ENCODE measurements around the gene PSMC3IP. TPM values are rescaled to one million over a fixed set of nuclear protein-coding genes. Genes with fewer than 3 reads are reported as not detected.

Gene PSMC3IP
- polyA plus RNA-seq, 3 donors, result 1.2 TPM; not detected in 2

DNA sequence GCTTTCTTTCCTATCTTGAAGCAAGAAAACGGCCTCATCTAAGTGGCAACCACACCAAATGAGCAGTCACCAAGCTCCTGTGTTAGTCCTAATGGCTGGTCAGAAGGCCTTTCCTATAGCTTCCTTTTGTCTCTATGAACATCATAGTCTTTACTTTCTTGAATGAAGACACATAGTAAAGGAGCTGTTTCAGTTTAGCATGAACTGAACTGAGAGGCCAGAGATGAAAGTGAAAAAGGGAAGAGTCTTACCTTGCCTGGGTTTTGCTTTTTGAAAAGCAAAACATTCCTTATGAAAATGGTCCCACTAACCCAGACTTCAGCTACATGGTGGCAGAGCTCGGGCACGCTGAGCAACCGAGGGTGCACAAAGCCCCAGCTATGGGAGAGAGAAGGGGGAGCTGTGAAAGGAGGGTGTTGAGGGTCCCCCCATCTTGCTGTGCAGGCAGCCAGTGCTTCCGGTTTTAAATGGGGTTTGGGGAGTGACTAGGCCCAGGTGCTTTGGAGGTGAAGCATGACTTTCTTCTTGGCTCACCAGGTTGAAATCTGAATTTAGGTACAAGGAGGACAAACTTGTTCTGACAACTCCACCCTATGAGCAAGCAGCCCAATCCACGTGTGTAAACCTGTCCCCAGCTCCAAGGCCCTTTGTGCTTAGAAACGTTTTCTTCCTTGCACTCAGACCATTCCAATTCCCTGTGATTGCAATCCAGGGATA, 9.1 kb upstream of the PSMC3IP start:
- Mint-ChIP-seq H3K4me3 (no peak overlapping the region), H3K9me3 (peaks cover 0 to 2% (median 0%) of the 10 kb centered on the region in 7 donors), H3K27me3 (ENCODE audit: low read depth in 3 of 3) (peaks cover 0 to 3% (median 0%) of the 10 kb centered on the region in 3 donors), H3K36me3 (peaks cover 86 to 94% of the 10 kb centered on the region in 2 donors), H3K27ac (peak overlapping the region in 4 of 7 donors; percentile 11 to 76 (median 60)), H3K4me1 (peaks cover 25% of the 10 kb centered on the region)
- no peak for DNase-seq
- Histone ChIP-seq H3K27me3 (ENCODE audit: control insufficient read depth in 2 of 2, insufficient read depth in 2 of 2, low read length in 2 of 2) (no peaks in the 10 kb centered on the region), H3K4me3 (replicated peaks in 1 of 3; ENCODE audit: low read depth in 2 of 3, low read length in 3 of 3) (no peak overlapping the region), H2AFZ (ENCODE audit: insufficient read depth, low read depth, low read length, poor library complexity, severe bottlenecking) (no peak overlapping the region), H3K4me1 (ENCODE audit: control insufficient read depth in 1 of 2, insufficient read depth in 2 of 2, low read length in 2 of 2) (peaks cover 16 to 19% of the 10 kb centered on the region in 2 donors), H3K79me2 (ENCODE audit: insufficient read depth, low read length) (no peaks in the 10 kb centered on the region), H3K27ac (ENCODE audit: low read depth in 1 of 2, low read length in 2 of 2) (peak overlapping the region in 1 of 2 donors; percentile 74), H3K36me3 (replicated peaks in 1 of 2; ENCODE audit: control insufficient read depth in 1 of 2, insufficient read depth in 2 of 2, low read length in 2 of 2) (peaks cover 82 to 96% of the 10 kb centered on the region in 2 donors), H3K9me3 (replicated peaks in 1 of 2; ENCODE audit: control insufficient read depth in 1 of 2, insufficient read depth in 1 of 2, low read length in 2 of 2) (no peaks in the 10 kb centered on the region), H3K9ac (ENCODE audit: insufficient read depth, low read length, poor library complexity, severe bottlenecking) (no peak overlapping the region), H3K4me2 (replicated peaks; ENCODE audit: extremely low read depth, low read length, poor library complexity, severe bottlenecking) (no peak overlapping the region), H4K20me1 (ENCODE audit: insufficient read depth, low read length) (peaks cover 4% of the 10 kb centered on the region)
- TF ChIP-seq, protein P1, sequence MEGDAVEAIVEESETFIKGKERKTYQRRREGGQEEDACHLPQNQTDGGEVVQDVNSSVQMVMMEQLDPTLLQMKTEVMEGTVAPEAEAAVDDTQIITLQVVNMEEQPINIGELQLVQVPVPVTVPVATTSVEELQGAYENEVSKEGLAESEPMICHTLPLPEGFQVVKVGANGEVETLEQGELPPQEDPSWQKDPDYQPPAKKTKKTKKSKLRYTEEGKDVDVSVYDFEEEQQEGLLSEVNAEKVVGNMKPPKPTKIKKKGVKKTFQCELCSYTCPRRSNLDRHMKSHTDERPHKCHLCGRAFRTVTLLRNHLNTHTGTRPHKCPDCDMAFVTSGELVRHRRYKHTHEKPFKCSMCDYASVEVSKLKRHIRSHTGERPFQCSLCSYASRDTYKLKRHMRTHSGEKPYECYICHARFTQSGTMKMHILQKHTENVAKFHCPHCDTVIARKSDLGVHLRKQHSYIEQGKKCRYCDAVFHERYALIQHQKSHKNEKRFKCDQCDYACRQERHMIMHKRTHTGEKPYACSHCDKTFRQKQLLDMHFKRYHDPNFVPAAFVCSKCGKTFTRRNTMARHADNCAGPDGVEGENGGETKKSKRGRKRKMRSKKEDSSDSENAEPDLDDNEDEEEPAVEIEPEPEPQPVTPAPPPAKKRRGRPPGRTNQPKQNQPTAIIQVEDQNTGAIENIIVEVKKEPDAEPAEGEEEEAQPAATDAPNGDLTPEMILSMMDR (IDR thresholded peaks at IDR 0.05), result no peak
- WGBS (ENCODE audit: insufficient coverage), result 100% methylated on average over 2 of the region's 7 CpGs
- intact Hi-C loops (cut with micrococcal nuclease), result no loop called here

DNA sequence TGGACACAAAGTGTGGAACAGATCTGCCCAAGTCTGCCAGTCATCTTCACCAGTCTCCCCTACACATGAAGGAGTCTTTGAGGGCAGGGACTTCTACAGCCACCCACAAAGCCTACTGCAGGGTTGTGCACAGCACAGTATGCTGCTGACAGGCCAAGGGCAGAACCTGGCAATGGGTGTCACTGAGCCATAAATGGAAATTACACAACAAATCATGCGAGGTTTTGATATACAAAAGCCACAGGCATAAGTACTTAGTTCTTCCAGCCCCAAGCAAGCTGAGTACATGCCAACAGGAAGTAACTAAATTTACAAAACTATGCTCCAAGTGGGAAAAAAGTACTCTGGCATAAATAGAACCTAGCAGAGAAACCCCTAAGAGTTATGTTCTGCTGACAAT, 7.8 kb upstream of the PSMC3IP start:
- WGBS (ENCODE audit: insufficient coverage), result no CpG with 5 or more reads among the region's 1 CpG
- H3K79me2 ChIP-seq (ENCODE audit: insufficient read depth, low read length), result no peaks in the 10 kb centered on the region
- intact Hi-C loops (cut with micrococcal nuclease), result no loop called here
- H3K4me3 ChIP-seq (replicated peaks in 1 of 3; ENCODE audit: low read depth in 2 of 3, low read length in 3 of 3), result peak overlapping the region in 1 of 3 experiments; percentile 32
- H3K4me1 ChIP-seq (ENCODE audit: control insufficient read depth in 1 of 2, insufficient read depth in 2 of 2, low read length in 2 of 2), result peaks cover 16 to 19% of the 10 kb centered on the region in 2 donors
- H3K27ac ChIP-seq (ENCODE audit: low read depth in 1 of 2, low read length in 2 of 2), result peak overlapping the region; percentile 55 to 74
- H3K9me3 Mint-ChIP-seq, result peaks cover 0 to 2% (median 0%) of the 10 kb centered on the region in 7 donors
- peaks cover 4% of the 10 kb centered on the region for H4K20me1 ChIP-seq (ENCODE audit: insufficient read depth, low read length)
- TF ChIP-seq, protein P1 (IDR thresholded peaks at IDR 0.05), result no peak
- peaks cover 25% of the 10 kb centered on the region for H3K4me1 Mint-ChIP-seq
- H3K9ac ChIP-seq (ENCODE audit: insufficient read depth, low read length, poor library complexity, severe bottlenecking), result peak overlapping the region; percentile 4
- H3K36me3 ChIP-seq (replicated peaks in 1 of 2; ENCODE audit: control insufficient read depth in 1 of 2, insufficient read depth in 2 of 2, low read length in 2 of 2), result peaks cover 78 to 96% of the 10 kb centered on the region in 2 donors
- peak in 1 of 3 donors; percentile 28 for DNase-seq
- H3K27me3 ChIP-seq (ENCODE audit: control insufficient read depth in 2 of 2, insufficient read depth in 2 of 2, low read length in 2 of 2), result no peaks in the 10 kb centered on the region
- H2AFZ ChIP-seq (ENCODE audit: insufficient read depth, low read depth, low read length, poor library complexity, severe bottlenecking), result no peak overlapping the region
- H3K9me3 ChIP-seq (replicated peaks in 1 of 2; ENCODE audit: control insufficient read depth in 1 of 2, insufficient read depth in 1 of 2, low read length in 2 of 2), result no peaks in the 10 kb centered on the region
- H3K27ac Mint-ChIP-seq, result peak overlapping the region; percentile 84 to 94 (median 93)
- H3K27me3 Mint-ChIP-seq (ENCODE audit: low read depth in 3 of 3), result peaks cover 0 to 3% (median 0%) of the 10 kb centered on the region in 3 donors
- H3K4me2 ChIP-seq (replicated peaks; ENCODE audit: extremely low read depth, low read length, poor library complexity, severe bottlenecking), result peak overlapping the region; percentile 42
- peaks cover 87 to 94% of the 10 kb centered on the region in 2 donors for H3K36me3 Mint-ChIP-seq
- peak overlapping the region in 1 of 2 donors; percentile 61 for H3K4me3 Mint-ChIP-seq

Data from CD14-positive monocyte (primary cell).